HepG2 (cell line): ENCODE data around the gene FBXO30. TPM values are rescaled to one million over a fixed set of nuclear protein-coding genes. Genes with fewer than 3 reads are reported as not detected.

Source experiments
- ATAC-seq: fragments of 200-7000 bp; cut with Tn5 transposase; 3 replicates; pipeline ENCODE4 v1.9.1; 2020; ENCODE audit warnings: mild to moderate bottlenecking, moderate library complexity
- BruUV-seq: library from RNA; stranded (reverse); fragments of 400-500 nt; replicated peaks from 2 replicates; lab custom pipeline; 2021; lab: Mats Ljungman, UMichigan
- CTCF ChIA-PET: fragments of 300-600 bp; formaldehyde crosslinking; extraction: SDS; loops from one replicate; lab custom pipeline; 2021; ENCODE audit warnings: low total read pairs, inconsistent platforms, low intra/inter-chr PET ratio; lab: Yijun Ruan, JAX
- POLR2A ChIA-PET: fragments of 350-600 bp; sonication (Branson Sonifier 250); formaldehyde crosslinking; loops from one replicate; lab custom pipeline; 2020; ENCODE audit warnings: antibody characterized with exemption, inconsistent platforms; lab: Yijun Ruan, JAX
- DNase-seq: peaks from one replicate; pipeline ENCODE4 v3.0.0-alpha.2; 2015; ENCODE audit warnings: low spot score
- FAIRE-seq: peaks from 3 replicates; lab custom pipeline; 2011; peaks lifted over from hg19 to GRCh38; lab: Jason Lieb, UNC
- H2AFZ ChIP-seq: one replicate; pipeline ENCODE4 v1.6.1; 2011; ENCODE audit warnings: low read length, inconsistent platforms
- H3K27ac ChIP-seq: fragments of 300-600 bp; 3 replicates; pipeline ENCODE4 v1.8.0; 2011; ENCODE audit warnings: mixed run types, mild to moderate bottlenecking, mixed read lengths, low read length, inconsistent platforms; ENCODE audit not compliant: insufficient read depth; ENCODE audit errors: extremely low read length
- H3K27me3 ChIP-seq, 2 experiments: fragments of 200-600 bp in 1 of 2; 2 replicates in 1 of 2; 3 replicates in 1 of 2; pipeline versions ENCODE4 v1.6.0 to v1.8.0; 2011; ENCODE audit warnings: low read length in 2 of 2, mild to moderate bottlenecking in 2 of 2, moderate library complexity in 2 of 2, inconsistent platforms in 1 of 2; ENCODE audit not compliant: insufficient read depth in 2 of 2, control insufficient read depth in 1 of 2
- H3K36me3 ChIP-seq, 2 experiments: fragments of 200-600 bp in 1 of 2; replicated peaks in 1 of 2; 2 replicates in 1 of 2; 3 replicates in 1 of 2; pipeline versions ENCODE4 v1.5.1 to v1.8.0; 2011; ENCODE audit warnings: low read length in 2 of 2, inconsistent platforms in 1 of 2; ENCODE audit not compliant: insufficient read depth in 2 of 2, control insufficient read depth in 1 of 2
- H3K4me1 ChIP-seq: 2 replicates; pipeline ENCODE4 v1.5.1; 2012; ENCODE audit warnings: low read length, inconsistent platforms; ENCODE audit not compliant: insufficient read depth
- H3K4me2 ChIP-seq: 2 replicates; pipeline ENCODE4 v1.6.0; 2011; ENCODE audit warnings: low read depth, low read length, inconsistent platforms
- H3K4me3 ChIP-seq, 3 experiments: fragments of 200-600 bp in 1 of 3; sonication (generic), shearing (Covaris generic) in 1 of 3; replicated peaks in 1 of 3; 2 replicates each; pipeline ENCODE4 v1.5.1; 2011 to 2016; ENCODE audit warnings: low read length in 3 of 3, inconsistent platforms in 2 of 3, low read depth in 2 of 3, mild to moderate bottlenecking in 2 of 3, control low read depth in 1 of 3, mixed read lengths in 1 of 3; ENCODE audit not compliant: insufficient read depth in 1 of 3
- H3K79me2 ChIP-seq: one replicate; pipeline ENCODE4 v1.6.1; 2011; ENCODE audit warnings: low read length, inconsistent platforms; ENCODE audit not compliant: insufficient read depth
- H3K9ac ChIP-seq: 2 replicates; pipeline ENCODE4 v1.6.0; 2011; ENCODE audit warnings: mild to moderate bottlenecking, low read depth, low read length, inconsistent platforms; ENCODE audit not compliant: insufficient read depth
- H3K9me3 ChIP-seq: 2 replicates; pipeline ENCODE4 v1.5.1; 2012; ENCODE audit warnings: mild to moderate bottlenecking, low read length
- H4K20me1 ChIP-seq: 2 replicates; pipeline ENCODE4 v1.6.0; 2011; ENCODE audit warnings: inconsistent platforms, mild to moderate bottlenecking, low read length, moderate library complexity; ENCODE audit not compliant: insufficient read depth
- FOXC1 ChIP-seq: sonication (generic); formaldehyde crosslinking; IDR thresholded peaks from 2 replicates; pipeline ENCODE4 v1.8.0; 2022; ENCODE audit warnings: mild to moderate bottlenecking, missing genetic modification reagents, borderline replicate concordance
- FOXP1 ChIP-seq, 2 experiments: fragments of 450-650 bp in 1 of 2; IDR thresholded peaks; 2 replicates each; pipeline ENCODE4 v1.6.1; 2017 to 2018; ENCODE audit warnings: antibody characterized with exemption in 1 of 2
- KLF11 ChIP-seq: IDR thresholded peaks from 2 replicates; pipeline ENCODE4 v1.6.1; 2016; ENCODE audit warnings: missing compliant biosample characterization
- NONO ChIP-seq, 2 experiments: fragments of 450-650 bp in 1 of 2; sonication (generic) in 1 of 2; formaldehyde crosslinking in 1 of 2; IDR thresholded peaks in 1 of 2; conservative IDR thresholded peaks in 1 of 2; 2 replicates each; pipeline versions ENCODE4 v1.6.1 to v1.8.0; 2017 to 2022; ENCODE audit warnings: mild to moderate bottlenecking in 1 of 2, missing genetic modification reagents in 1 of 2, moderate library complexity in 1 of 2
- WGBS: methylation state at CpG from one replicate; pipeline ENCODE4 v1.1.6; 2017; ENCODE audit warnings: low lambda C conversion rate; 5-methylcytosine and 5-hydroxymethylcytosine counted together
- in situ Hi-C: cut with HindIII; loops from 2 replicates; pipeline ENCODE4 v1.10.0; 2017; ENCODE audit warnings: low pct_unique_long_range_greater_than_20kb; ENCODE audit not compliant: extremely low pct_ligation_motif_present
- intact Hi-C: fragments of 100-400 bp; cut with micrococcal nuclease; formaldehyde crosslinking; loops from one replicate; pipeline ENCODE4 v1.10.0; 2022; ENCODE audit not compliant: unreplicated experiment
- polyA plus RNA-seq, 8 experiments: library from polyadenylated mRNA; depleted of rRNA in 3 of 8; stranded (reverse) in 7 of 8; unstranded in 1 of 8; fragments of >200 nt; fragmentation: Illumina TruSeq in 4 of 8; extraction: Trizol in 4 of 8; gene quantifications; 2 replicates each; pipeline versions ENCODE4 v1.2.1 to v1.2.3, GENCODE V29; 2011 to 2016; ENCODE audit warnings: low read depth in 4 of 8, missing spikeins in 1 of 8, mixed read lengths in 1 of 8; ENCODE audit not compliant: insufficient read depth in 1 of 8
- total RNA-seq, 5 experiments: library from RNA; depleted of rRNA; stranded (reverse); fragments of >200 nt; fragmentation: Illumina TruSeq; extraction: Trizol; gene quantifications; 2 replicates each; pipeline ENCODE4 v1.2.3, GENCODE V29; 2016; ENCODE audit warnings: low read depth in 1 of 5
- TF ChIP-seq, protein P1 (sequence below): sonication (generic); formaldehyde crosslinking; IDR thresholded peaks from 2 replicates; pipeline ENCODE4 v1.4.0; 2020; ENCODE audit warnings: missing genetic modification reagents, mild to moderate bottlenecking, borderline replicate concordance
- TF ChIP-seq, protein P2 (sequence below): sonication (generic); formaldehyde crosslinking; IDR thresholded peaks from 2 replicates; pipeline ENCODE4 v1.5.1; 2020; ENCODE audit warnings: missing genetic modification reagents, mild to moderate bottlenecking, borderline replicate concordance

FBXO30 gene
- total and polyA plus RNA-seq, 2 of the 13 experiments (the other 11 are each of a cell fraction or from before 2014, with no cell fraction given), result 3.2 to 7.1 TPM

DNA sequence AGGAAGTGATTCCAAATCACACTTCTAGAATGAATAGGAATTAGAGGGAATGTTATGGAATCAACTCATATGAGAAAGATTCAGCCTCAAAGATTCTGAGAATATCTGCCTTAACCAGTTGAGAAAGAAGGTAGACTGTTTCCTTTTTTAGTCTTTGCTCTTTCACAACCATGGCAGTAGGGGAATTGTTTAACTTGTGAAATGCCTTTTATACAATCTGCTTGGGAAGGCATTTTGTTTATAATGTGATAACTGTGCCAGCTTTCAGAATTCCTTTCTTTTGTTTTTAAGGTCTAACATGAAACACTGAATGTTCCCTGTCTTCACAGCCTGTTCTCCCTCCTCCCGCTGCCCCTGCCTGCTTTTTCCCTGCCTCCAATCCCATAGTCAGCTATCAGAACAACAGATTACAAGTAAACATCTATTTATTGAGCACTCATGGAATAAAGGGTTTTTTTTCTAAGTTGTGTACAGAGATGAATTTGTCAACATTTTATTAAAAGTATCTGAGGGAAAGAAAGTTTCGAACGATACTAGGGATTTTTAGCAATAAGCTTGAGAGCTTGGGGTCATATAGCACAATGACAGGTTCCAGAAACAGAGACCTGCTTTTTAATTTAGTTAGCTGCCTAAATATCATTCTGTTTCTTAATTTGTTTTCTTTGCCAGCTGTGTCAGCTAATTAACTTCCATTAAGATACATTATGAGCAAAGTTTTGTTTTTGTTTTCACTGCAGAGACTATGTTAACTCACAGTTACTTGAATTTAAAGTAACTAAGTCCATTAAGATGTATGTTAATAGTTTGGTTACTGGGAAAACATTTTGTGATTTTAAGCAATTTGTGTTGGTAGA lies 28.3 kb upstream of the FBXO30 start:
- POLR2A ChIA-PET, result no interaction called here
- no peak overlapping the region for H2AFZ ChIP-seq

More for the DNA sequence above, 28.3 kb upstream of the FBXO30 start:
- CTCF ChIA-PET, result no interaction called here
- no TSS peak for BruUV-seq
- no peak for ATAC-seq
- no peaks in the 10 kb centered on the region for H4K20me1 ChIP-seq
- H3K79me2 ChIP-seq, result no peaks in the 10 kb centered on the region
- no peak for DNase-seq
- intact Hi-C loops (no loop called here), in situ Hi-C loops (no loop called here)
- TF ChIP-seq FOXC1 (no peak), FOXP1 (IDR thresholded peaks at IDR 0.05) (no peak), FOXP1 (CRISPR knock-in tag; IDR thresholded peaks at IDR 0.05) (no peak), NONO (IDR thresholded peaks at IDR 0.05) (no peak), NONO (CRISPR knock-in tag; conservative IDR thresholded peaks at IDR 0.05) (no peak), KLF11 (CRISPR knock-in tag) (no peak)
- TF ChIP-seq, protein P1, sequence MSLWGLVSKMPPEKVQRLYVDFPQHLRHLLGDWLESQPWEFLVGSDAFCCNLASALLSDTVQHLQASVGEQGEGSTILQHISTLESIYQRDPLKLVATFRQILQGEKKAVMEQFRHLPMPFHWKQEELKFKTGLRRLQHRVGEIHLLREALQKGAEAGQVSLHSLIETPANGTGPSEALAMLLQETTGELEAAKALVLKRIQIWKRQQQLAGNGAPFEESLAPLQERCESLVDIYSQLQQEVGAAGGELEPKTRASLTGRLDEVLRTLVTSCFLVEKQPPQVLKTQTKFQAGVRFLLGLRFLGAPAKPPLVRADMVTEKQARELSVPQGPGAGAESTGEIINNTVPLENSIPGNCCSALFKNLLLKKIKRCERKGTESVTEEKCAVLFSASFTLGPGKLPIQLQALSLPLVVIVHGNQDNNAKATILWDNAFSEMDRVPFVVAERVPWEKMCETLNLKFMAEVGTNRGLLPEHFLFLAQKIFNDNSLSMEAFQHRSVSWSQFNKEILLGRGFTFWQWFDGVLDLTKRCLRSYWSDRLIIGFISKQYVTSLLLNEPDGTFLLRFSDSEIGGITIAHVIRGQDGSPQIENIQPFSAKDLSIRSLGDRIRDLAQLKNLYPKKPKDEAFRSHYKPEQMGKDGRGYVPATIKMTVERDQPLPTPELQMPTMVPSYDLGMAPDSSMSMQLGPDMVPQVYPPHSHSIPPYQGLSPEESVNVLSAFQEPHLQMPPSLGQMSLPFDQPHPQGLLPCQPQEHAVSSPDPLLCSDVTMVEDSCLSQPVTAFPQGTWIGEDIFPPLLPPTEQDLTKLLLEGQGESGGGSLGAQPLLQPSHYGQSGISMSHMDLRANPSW, result no peak
- TF ChIP-seq, protein P2, sequence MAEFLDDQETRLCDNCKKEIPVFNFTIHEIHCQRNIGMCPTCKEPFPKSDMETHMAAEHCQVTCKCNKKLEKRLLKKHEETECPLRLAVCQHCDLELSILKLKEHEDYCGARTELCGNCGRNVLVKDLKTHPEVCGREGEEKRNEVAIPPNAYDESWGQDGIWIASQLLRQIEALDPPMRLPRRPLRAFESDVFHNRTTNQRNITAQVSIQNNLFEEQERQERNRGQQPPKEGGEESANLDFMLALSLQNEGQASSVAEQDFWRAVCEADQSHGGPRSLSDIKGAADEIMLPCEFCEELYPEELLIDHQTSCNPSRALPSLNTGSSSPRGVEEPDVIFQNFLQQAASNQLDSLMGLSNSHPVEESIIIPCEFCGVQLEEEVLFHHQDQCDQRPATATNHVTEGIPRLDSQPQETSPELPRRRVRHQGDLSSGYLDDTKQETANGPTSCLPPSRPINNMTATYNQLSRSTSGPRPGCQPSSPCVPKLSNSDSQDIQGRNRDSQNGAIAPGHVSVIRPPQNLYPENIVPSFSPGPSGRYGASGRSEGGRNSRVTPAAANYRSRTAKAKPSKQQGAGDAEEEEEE (CRISPR knock-in tag), result no peak
- no peak overlapping the region for H3K27ac ChIP-seq
- H3K4me3 ChIP-seq, result no peak overlapping the region
- no peaks in the 10 kb centered on the region for H3K9me3 ChIP-seq
- H3K4me2 ChIP-seq, result no peak overlapping the region
- H3K4me1 ChIP-seq, result no peaks in the 10 kb centered on the region
- WGBS, result 73% methylated on average over 3 of the region's 3 CpGs
- H3K9ac ChIP-seq, result no peak overlapping the region
- no peaks in the 10 kb centered on the region for H3K27me3 ChIP-seq
- no peaks in the 10 kb centered on the region for H3K36me3 ChIP-seq
- FAIRE-seq, result no peak
